Dermis microvascular lymphatic vessel endothelial cell (primary cell): ENCODE data around the gene FNDC11. TPM values are rescaled to one million over a fixed set of nuclear protein-coding genes. Genes with fewer than 3 reads are reported as not detected.
A peak's percentile ranks its signal among the peaks of the same experiment; 100 is the strongest.
"Not testable (repeated sequence)": the region's sequence is repeated elsewhere in the genome, so short reads cannot be mapped to it uniquely, and the experiment has no call there.

Experiments
- DNase-seq, 2 donors: peaks; one replicate each; pipeline versions ENCODE4 v3.0.0 to v3.0.0-alpha.2; 2010; ENCODE audit warnings: low read depth in 2 of 2
- total RNA-seq: library from RNA; depleted of rRNA; stranded (reverse); fragments of >200 nt; gene quantifications from 2 replicates; pipeline ENCODE4 v1.2.1, GENCODE V29; 2014

FNDC11 gene
- total RNA-seq, 1 donor from 2014 or later: 1.3 TPM

DNA sequence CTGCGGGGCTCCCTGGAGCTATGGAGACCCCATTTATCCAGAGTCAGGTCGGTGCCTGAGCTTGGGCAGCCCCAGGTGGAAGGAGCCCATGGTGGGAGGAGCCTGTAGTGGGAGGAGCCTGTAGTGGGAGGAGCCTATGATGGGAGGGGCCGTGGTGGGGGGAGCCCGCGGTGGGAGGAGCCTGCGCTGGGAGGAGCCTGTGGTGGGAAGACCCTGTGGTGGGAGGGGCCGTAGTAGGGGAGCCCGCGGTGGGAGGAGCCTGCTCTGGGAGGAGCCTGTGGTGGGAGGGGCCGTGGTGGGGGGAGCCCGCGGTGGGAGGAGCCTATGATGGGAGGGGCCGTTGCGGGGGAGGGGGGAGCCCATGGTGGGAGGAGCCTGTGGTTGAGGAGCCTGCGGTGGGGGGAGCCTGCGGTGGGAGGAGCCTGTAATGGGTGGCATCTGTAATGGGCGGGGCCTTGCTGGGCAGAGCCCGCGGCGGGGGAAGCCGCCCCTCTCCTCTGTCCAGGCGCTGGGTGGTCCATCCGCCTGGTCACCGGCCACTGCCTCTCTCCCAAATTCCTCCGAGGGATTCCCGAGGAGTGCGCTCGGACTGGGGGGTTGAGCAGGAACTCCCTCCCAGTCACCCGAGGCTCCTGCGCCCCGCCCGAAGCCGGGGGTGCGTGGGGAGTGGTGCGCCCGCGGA, 567 bp upstream of the FNDC11 start:
- peak; percentile 86 to 94 for DNase-seq

DNA sequence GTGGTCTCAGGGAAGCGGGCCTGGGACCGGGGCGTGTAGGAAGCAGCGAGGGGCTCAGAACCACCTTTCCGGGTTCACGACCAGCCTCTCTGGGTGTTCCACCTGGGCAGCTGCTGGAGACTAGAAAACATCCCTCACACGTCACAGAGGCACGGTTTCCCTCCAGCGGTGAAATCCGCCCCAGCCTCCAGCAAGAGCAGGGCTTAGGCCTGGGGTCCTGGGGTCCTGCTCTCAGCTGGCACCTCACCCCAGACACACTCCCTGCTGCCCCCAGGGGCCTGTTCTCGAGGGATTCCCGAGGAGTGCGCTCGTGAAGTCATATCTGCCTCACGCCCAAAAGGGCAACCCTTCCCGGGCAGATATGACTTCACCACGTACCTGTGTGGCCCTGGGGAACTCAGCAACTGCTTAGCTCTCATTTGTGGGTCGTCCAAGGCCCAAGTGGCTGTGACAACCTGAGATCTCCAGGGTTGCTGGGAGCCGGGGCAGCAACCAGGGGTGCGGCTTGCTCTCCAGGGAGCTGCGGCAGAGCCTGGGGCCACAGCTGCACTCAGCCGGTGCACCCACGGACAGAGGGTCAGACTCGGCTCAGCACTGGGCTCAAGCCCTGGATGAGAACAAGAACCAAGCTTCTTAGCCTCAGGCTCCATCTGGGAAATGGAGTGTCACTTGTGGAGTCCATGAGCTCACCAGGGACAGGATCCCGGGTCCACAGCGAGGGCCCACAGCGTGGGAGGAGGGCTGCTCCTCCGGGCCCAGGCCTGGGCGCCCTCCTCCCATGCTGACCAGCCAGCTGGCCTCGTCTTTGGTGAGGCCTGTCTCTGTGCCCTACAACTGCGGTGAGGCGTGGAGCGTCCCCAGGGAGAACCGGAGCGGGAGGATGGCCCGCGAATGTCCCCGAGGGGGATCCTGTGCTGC, 661 bp downstream of the FNDC11 start:
- no peak for DNase-seq

DNA sequence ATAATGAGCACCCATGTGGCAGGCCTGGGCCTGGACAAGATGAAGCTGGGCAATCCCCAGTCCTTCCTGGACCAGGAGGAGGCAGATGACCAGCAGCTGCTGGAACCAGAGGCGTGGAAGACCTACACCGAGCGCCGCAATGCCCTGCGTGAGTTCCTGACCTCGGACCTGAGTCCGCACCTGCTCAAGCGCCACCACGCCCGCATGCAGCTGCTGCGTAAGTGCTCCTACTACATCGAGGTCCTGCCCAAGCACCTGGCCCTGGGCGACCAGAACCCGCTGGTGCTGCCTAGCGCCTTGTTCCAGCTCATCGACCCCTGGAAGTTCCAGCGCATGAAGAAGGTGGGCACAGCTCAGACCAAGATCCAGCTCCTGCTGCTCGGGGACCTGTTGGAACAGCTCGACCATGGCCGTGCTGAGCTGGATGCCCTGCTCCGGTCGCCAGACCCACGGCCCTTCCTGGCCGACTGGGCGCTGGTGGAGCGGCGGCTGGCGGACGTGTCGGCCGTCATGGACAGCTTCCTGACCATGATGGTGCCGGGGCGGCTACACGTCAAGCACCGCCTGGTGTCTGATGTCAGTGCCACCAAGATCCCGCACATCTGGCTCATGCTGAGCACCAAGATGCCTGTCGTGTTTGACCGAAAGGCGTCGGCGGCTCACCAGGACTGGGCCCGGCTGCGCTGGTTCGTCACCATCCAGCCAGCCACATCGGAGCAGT, 1.9 kb downstream of the FNDC11 start:
- DNase-seq: no peak

DNA sequence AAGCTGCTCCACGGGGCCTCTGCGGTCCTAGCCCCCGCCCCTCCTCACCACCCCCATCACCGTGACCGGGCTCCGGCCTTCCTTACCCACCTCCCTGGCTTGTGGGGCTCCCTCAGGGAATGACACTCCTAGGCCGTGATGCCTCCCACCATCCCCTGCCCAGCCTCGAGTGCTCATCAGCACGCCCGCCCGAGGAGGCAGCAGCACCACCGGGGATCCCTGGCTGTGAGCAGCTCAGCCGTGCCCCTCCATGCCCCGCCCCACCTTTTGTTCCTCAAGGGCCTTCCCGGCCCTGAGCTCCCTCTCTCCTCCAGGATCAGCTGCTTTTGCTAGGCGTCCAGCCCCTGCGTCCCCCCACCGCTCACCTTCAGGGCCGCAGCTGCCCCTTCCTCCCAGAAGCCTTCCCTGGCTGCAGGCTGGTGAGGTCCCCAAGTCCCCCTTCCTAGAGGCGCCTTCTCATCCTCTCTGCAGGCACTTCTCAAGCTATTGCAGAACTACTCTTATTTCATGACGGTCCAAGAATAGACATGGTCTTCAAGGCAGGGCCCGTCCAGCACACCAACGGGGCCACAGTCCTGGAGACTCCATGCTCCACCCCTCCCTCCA, 3.0 kb downstream of the FNDC11 start:
- no peak for DNase-seq

DNA sequence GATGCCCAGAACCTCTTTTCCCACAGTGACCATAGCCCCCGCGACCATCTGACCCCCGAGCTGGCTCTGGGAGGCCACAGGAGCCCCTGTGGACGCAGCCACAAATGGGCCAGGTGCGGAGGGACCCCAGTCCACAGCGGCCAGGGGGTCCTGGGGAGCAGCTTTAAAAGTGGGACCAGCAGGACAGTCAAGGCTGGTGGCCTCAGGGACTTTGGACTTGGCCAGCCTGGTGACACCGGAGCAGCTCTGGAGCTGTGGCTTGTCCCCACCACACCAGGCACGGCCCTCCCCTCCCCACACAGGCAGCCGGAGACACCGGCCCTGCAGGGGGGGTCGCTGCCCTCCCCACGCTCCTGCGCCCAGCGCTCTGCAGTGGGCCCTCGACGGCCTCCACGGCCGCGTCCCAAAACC, 3.5 kb downstream of the FNDC11 start:
- no peak for DNase-seq

DNA sequence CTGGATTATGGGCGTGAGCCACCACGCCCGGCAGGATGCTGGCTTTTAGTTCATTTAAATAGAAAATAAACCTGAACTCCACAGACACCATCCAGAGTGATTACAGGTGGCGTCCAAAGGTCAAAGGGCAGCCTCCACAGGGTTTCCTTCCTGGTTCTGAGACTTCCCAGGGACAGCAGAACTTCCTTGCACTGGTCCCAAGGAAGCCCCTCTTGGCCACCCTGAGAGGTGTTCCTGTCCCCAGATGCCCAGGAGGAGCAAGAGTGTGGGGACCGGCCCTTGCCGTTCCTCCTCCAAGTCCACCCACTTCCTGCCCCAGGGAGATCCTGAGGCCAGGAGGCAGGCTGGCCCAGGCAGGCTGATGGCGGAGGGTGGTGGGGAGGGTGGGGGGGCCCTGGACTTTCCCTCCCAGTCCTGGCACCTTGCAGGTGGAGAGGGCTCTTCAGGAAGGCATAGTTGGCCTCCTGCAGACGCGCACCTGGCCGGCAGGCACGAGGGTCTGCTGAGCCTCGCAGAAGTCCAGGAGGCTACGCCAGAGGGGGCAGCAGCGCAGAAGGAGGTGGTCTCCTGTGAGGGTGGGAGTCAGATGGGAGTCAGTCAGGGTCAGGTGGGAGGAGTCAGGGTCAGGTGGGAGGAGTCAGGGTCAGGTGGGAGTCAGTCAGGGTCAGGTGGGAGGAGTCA, 5.0 kb downstream of the FNDC11 start:
- DNase-seq: no peak

DNA sequence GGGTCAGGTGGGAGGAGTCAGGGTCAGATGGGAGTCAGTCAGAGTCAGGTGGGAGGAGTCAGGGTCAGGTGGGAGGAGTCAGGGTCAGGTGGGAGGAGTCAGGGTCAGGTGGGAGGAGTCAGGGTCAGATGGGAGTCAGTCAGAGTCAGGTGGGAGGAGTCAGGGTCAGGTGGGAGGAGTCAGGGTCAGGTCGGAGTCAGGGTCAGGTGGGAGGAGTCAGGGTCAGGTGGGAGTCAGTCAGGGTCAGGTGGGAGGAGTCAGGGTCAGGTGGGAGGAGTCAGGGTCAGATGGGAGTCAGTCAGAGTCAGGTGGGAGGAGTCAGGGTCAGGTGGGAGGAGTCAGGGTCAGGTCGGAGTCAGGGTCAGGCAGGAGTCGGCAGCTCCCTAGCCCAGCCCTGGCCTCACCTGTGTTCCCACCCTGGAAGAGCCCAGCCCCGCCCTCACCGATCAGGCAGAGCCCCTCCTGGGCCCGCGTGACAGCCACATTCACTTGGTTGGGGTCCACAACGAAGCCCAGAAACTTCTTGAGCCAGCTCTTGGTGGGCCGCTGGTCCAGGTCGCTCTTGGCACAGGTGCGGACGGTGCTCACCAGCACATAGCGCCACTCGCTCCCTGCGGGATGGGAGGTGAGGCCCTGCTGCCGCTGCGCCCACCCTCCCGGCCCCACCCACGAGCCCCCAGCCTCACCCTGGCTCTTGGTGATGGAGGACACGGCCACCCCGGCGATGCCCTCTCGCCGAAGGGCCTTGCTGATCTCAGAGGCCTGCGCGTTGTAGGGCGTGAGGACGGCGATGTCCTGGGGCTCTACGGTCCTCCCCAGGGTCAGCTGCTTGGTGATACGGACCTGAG, 5.8 kb downstream of the FNDC11 start:
- not testable (repeated sequence) for DNase-seq

DNA sequence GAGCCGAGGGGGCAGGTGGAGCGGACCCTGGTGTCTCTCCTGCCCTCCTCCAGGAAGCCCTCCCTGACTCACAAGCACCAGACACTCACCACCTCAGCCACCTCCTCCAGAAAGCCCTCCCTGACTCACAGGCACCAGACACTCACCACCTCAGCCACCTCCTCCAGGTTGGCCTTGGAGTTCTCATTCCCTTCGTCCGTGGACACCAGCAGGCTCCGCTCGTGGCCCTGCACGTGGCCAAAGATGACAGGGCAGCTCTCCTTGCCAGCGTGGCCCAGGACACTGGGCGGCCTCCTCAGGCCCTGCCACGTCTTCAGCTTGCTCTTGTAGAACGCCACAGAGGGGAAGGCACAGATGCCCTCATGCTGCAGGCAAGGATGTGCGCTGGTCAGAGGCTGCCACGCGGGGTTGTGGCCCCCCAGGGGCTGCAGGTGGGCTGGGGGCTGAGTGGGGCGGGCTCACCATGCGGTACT, 6.4 kb downstream of the FNDC11 start:
- no peak for DNase-seq

DNA sequence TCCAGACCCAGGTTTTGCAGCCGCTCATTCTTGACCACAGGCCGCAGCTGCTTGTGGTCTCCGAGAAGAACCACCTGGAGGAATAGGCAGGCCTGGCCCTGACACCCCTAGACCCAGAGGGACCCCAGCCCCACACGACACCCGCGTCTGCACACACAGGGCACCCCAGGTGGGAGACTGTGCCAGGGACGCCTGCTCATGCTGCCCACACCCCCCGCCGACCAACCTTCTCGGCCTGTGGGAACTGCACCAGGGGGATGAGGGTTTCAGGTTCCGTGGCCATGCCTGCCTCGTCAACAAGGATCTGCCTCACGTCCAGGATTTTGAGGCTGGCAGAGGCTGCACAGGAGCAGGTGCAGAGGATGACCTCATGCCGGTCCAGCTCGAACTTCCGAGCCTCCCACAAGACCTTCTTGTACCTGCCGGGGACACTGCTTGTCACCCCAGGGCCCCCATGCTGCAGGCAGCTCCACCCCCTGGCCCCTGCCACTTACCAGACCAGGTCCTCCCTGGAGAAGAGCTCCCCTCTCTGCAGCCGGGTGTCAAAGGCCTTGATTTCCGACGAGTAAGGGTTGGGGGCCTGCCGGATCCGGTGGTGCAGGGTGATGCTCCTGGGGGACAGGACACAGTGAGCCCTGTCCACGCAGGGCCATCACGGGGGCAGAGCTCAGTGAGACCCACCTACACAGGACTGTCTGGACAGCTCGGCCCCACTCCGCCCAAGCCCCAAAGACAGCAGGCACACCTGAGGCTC, 7.1 kb downstream of the FNDC11 start:
- DNase-seq: no peak

DNA sequence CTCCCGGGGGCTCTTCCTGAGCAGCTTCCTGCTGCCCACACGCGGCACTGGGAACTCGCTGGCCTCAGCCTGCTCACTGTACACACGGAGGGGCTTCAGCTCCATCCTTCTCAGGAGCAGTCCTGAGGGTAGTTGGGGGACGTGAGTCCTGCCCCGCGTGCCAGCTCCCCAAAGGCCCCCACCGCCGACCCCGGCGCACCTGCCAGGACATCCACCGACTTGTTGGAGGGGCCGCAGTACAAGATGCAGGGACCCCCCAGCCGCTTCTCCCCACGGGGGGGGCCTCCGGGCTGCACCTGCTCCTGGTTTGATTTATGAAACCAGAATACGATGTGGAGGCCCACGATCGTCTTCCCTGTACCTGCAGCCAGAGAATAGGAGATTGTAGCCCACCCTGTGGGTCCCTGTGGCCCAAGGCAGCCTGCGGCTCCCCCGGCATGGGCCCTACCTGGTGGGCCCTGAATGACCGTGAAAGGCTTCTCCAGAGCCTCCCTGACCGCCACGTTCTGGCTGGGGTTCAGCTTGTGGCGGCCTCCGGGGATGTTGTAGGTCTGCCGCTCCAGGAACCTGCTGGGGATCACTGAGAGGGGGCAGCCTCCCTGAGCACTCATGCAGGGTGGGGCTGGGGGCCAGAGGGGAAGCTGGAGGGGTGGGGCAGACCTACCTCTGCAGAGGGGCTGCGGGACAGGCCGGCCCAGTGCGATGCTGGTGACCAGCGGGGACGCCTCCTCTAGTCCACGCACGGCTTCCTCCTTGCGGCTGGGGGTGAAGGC, 7.9 kb downstream of the FNDC11 start:
- DNase-seq: no peak

DNA sequence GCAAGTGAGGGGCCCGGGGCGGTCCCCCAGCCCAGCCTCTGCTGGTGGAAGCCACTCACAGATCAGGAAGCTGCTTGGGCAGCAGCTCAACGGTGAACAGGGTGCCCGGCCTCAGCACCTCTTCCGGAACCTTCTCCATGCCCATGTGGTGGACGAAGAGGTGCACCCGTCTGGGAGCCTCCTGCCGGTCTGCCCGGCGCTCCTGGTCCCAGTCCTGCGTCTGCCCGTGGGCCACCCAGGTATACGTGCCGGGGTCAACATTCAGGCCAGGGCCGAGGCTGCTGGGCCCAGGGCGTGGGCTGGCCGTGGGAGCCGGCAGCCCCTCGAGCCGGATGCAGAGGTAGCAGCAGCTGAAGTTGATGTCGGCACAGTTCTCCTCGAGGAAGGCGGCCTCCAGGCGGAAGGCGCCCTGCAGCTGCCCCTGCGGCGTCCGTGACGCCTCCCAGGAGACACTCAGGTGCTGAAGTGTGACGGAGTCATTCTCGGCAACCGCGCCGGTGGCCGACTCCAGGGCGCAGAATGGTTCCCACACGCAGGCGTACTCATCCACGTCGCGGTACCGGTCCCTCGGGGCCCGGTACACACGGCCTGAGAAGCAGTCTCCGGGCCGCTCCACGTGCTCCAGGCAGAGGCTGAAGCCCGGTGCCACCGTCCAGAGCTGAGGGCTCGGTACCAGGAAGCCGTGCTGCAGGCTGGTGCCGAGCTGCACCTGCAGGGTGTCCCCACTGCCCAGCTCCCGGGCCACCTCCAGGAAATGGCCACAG, 8.7 kb downstream of the FNDC11 start:
- DNase-seq: no peak

DNA sequence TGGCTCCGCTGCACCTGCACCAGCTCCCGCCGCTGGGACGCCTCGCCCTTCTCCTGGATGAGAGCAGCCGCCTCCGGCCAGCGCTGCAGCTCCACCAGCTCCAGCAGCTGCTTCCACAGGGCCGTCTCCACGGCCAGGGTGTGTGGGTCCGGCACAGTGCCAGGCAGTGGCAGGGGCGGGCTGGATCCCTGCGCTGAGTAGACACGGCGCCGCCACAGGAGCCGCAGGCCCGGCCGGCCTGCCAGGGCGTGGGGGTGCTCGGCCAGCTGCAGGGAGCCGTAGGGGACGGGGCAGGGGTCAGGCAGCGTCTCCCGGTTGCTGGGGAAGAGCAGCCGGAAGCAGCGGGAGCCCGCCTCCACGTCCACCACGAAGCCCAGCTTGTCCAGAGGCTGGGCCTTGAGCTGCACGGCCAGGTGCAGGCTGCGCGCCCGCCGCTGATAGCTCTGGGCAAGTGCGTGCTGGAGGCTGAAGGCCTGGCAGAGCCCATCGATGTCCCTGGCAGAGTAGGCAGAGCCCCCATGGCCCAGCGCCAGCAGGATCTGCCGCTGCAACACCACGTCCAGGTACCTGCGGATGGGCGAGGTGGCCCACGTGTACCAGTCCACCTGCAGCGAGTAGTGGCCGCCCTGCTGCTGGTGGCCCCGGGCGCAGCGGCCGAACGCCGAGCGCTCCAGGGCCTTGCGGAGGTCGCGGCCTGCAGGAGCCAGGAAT, 9.4 kb downstream of the FNDC11 start:
- DNase-seq: no peak

DNA sequence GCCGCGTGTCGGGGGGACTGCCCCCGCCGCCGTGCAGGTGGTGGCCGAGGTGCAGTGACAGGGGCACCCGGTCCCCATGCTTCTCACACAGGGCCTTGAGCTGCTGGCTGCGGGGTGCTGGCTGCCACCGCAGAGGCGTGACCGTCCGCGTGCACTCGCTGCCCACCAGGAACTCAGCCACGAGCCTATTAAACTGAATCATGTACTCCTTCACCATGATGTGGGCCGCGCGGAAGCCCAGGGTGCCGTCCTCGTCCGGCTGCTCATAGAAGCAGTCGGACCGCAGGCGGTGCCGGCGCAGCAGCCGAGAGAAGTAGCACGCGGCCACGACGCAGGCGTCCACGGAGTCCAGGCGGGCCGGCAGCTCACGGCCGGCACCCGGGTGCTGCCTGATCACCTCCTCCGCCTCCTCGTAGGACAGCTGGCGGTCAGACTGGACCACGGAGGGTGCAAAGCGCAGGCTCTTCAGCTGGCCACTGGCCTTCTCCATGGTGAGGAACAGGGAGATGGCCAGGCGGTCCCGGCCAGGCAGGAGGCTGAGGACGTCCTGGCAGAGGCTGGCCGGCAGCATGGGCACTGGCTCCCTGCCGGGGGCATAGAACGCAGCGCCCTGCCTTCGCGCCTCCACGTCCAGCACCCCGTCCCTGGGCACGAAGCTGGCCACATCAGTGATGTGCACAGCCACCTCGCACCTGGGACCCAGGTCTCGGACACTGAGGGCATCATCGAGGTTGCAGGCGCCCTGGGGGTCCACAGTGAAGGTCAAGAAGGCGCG, 10.3 kb downstream of the FNDC11 start:
- DNase-seq: no peak

DNA sequence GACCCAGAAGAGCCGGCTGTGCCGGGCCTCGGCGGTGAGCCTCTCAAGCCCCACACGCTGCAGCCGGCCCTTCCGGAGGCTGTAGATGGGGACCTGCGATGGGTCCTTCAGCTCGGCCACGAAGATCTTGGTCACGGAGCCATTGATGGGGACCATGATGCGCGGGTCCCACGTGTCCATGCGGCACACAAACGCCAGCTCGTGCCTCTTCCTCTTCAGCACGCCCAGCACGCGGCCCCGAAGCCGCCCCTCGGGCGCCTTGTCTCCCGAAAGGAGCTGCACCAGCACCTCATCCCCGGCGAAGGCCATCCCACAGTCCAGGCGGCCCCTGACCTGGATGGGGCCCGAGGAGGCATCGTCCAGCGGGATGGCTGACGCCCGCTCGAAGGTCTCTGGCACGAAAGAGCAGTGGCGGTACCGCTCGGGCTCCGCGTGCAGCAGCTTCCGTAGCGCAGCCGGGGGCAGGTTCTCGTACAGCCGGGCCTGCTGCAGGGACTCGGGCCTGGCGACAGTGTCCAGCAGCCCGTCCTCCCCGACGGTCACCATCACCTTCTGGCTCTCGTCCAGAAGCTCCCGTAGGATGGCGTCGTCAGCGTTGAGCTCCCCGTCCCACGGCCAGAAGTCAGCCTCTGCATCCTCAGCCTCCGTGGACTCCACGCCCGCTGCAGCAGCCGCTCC, 11.2 kb downstream of the FNDC11 start:
- no peak for DNase-seq

DNA sequence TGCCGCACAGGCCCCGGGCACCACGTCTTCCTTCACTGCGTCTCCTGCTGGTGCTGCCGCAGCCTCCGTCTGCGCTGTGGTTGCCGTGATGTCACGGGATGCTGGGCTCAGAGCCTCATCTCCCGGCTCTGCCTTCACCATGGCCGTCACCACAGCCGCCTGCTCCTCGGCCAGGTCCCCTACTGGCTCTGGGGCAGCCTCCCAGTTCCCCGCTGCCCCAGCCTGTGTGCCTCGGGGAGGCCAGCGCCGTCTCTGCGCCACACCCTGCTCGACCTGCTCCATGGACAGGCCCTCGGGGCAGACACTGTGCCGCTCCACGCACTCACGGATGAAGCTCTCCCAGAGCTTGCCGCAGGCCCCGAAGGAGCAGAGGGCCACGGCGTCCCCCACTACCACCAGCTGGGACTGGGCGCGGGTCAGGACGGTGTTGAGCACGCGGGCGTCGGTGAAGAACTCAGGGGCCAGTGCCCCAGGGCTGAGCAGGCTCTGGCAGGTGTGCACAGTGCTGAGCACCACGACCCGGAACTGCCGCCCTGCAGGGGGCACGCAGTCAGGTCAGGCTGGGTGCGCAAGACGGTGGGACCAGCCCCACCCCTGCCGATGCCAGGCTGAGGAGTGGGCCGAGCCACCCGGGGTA, 11.9 kb downstream of the FNDC11 start:
- no peak for DNase-seq
